Embryonic facial prominence (tissue), 1 donor: ENCODE data around the gene BICDL2.
"Not testable (repeated sequence)": the region's sequence is repeated elsewhere in the genome, so short reads cannot be mapped to it uniquely, and the experiment has no call there.

Experiments used
- DNase-seq: peaks from one replicate; pipeline ENCODE4 v3.0.0-alpha.2; 2016; ENCODE audit errors: extremely low spot score

Gene BICDL2

GRCh38 chr16:3065069-3065741 is 28.5 kb upstream of the BICDL2 start, which contains the start of gene IL32:
TSS of gene IL32 (plus strand) at chr16:3065640. CDS start at chr16:3065812, 172 bp downstream.
- DNase-seq, result no peak

- DNase-seq, result no peak
Measured at GRCh38 chr16:3063625-3064386, 27.1 kb upstream of the BICDL2 start.

GRCh38 chr16:3062553-3062952 is 25.8 kb upstream of the BICDL2 start:
- DNase-seq, result no peak

GRCh38 chr16:3060339-3061127 is 23.8 kb upstream of the BICDL2 start:
- DNase-seq, result no peak

GRCh38 chr16:3059723-3060242 is 23.0 kb upstream of the BICDL2 start:
- DNase-seq, result no peak

GRCh38 chr16:3059041-3059722 is 22.4 kb upstream of the BICDL2 start:
- DNase-seq, result peak; percentile 62

GRCh38 chr16:3058139-3059030 is 21.6 kb upstream of the BICDL2 start:
- DNase-seq, result no peak

- DNase-seq, result no peak
Measured at GRCh38 chr16:3057181-3058138, 20.7 kb upstream of the BICDL2 start.

- no peak for DNase-seq
Measured at GRCh38 chr16:3056336-3057180, 19.8 kb upstream of the BICDL2 start.

GRCh38 chr16:3055734-3056115 is 19.0 kb upstream of the BICDL2 start:
- not testable (repeated sequence) for DNase-seq

- no peak for DNase-seq
Measured at GRCh38 chr16:3054965-3055733, 18.4 kb upstream of the BICDL2 start.

- not testable (repeated sequence) for DNase-seq
Measured at GRCh38 chr16:3053330-3053710, 16.6 kb upstream of the BICDL2 start.

- not testable (repeated sequence) for DNase-seq
Measured at GRCh38 chr16:3052571-3053329, 16.0 kb upstream of the BICDL2 start.

GRCh38 chr16:3051494-3051893 is 14.8 kb upstream of the BICDL2 start:
- DNase-seq, result no peak

GRCh38 chr16:3051009-3051408 is 14.3 kb upstream of the BICDL2 start:
- no peak for DNase-seq

- no peak for DNase-seq
Measured at GRCh38 chr16:3050487-3050886, 13.7 kb upstream of the BICDL2 start.

GRCh38 chr16:3049921-3050481 is 13.3 kb upstream of the BICDL2 start:
- DNase-seq, result no peak
